ENCODE data around the gene AGPS.

AGPS gene

DNA sequence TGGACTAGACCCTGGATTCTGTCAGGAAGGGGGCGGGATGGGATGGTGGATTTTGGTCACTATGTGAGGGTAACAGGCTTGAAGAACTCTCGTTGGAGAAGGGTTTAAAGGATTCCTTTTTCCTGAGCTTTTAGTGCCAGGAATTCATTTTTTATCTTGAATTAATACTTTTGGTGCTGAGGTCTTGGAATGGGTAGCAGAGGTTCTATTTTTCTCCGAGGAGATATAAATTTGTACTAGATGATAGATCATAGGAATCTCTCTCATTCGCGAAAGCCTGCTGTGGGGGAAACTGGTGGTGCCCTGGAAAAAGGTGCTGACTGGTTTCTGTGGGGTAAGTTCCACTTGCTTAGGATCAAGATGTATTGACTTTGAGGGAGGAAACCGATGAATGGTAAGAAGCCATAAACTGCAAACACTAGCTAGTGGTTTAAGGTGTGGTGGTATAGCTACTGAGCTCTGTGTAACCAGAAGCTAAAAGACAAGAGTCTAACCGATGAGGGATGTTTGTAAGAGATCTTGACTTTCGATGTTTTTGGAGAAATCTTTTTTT is 706 bp downstream of the AGPS start:
- Histone ChIP-seq H3K4me1 (ENCODE audit: control insufficient read depth, low read depth, low read length) (peaks cover 15% of the 10 kb centered on the region), H3K27ac (ENCODE audit: low read length) (no peak overlapping the region), H3K9ac (ENCODE audit: low read length) (peak overlapping the region; percentile 83), H3K4me3 (ENCODE audit: low read length) (peak overlapping the region; percentile 97), H3K36me3 (ENCODE audit: control insufficient read depth, low read depth, low read length) (no peaks in the 10 kb centered on the region), H3K9me3 (ENCODE audit: control insufficient read depth, low read depth, low read length) (no peaks in the 10 kb centered on the region), H3K27me3 (ENCODE audit: control insufficient read depth, insufficient read depth, low read length) (no peaks in the 10 kb centered on the region)

DNA sequence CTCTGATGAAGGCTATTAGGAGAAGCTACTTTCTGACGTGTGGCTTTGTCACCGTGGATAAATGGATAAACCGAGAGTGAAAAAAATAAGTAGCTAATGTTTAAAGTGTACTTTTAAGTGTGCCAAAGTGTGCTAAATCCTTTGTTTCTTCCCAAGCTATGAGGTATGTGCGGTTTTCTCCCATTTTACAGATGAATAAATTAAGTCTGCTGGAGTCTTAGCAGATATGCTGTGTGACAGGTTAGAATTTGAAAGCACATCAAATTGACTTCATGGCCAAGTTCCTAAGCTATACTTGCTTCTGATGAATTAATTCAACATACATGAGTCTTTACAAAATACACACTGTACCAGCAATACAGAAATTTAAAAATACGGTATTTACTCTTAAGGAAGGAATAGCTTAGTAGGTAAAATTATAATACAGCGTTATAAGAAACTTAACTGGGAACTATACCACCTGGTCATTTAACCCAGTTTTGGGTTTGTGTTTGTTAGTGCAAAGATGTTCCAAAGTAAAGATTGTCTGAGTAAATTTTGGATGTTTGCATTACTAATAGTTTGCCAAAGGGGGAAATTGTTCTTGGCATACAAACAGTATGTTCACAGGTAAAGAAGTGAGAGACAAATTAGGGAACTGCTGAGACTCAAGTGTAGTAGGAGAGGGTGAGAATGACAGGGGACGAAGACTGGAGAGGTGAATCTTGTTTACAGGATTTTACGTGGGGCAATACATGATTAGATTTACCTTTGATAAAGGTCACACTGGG is 1.4 kb downstream of the AGPS start:
- Histone ChIP-seq H3K9me3 (ENCODE audit: control insufficient read depth, low read depth, low read length) (no peaks in the 10 kb centered on the region), H3K36me3 (ENCODE audit: control insufficient read depth, low read depth, low read length) (no peaks in the 10 kb centered on the region), H3K9ac (ENCODE audit: low read length) (peak overlapping the region; percentile 83), H3K4me3 (ENCODE audit: low read length) (peak overlapping the region; percentile 97), H3K27ac (ENCODE audit: low read length) (no peak overlapping the region), H3K27me3 (ENCODE audit: control insufficient read depth, insufficient read depth, low read length) (no peaks in the 10 kb centered on the region), H3K4me1 (ENCODE audit: control insufficient read depth, low read depth, low read length) (peaks cover 15% of the 10 kb centered on the region)

DNA sequence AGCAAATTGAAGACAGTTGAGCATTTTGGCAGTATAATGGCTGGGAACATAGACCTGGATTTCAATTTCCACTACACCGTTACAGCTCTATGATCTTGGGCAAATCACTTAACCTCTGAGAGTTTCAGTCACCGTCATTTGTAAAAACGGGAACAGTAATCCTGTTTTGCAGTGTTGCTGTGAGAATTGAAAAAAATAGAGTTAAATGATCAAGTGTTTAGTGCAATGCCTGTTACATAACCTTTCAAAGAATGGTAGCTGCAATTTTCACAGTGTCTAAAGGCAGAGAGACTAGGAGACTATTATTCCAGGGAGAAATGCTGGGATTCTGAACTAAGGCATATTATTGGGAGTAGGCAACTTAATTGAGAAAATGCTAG is 2.0 kb downstream of the AGPS start:
- H3K4me1 ChIP-seq (ENCODE audit: control insufficient read depth, low read depth, low read length) = peaks cover 15% of the 10 kb centered on the region
- H3K27ac ChIP-seq (ENCODE audit: low read length) = no peak overlapping the region
- H3K27me3 ChIP-seq (ENCODE audit: control insufficient read depth, insufficient read depth, low read length) = no peaks in the 10 kb centered on the region
- no peaks in the 10 kb centered on the region for H3K36me3 ChIP-seq (ENCODE audit: control insufficient read depth, low read depth, low read length)
- no peak overlapping the region for H3K4me3 ChIP-seq (ENCODE audit: low read length)
- no peaks in the 10 kb centered on the region for H3K9me3 ChIP-seq (ENCODE audit: control insufficient read depth, low read depth, low read length)
- no peak overlapping the region for H3K9ac ChIP-seq (ENCODE audit: low read length)

DNA sequence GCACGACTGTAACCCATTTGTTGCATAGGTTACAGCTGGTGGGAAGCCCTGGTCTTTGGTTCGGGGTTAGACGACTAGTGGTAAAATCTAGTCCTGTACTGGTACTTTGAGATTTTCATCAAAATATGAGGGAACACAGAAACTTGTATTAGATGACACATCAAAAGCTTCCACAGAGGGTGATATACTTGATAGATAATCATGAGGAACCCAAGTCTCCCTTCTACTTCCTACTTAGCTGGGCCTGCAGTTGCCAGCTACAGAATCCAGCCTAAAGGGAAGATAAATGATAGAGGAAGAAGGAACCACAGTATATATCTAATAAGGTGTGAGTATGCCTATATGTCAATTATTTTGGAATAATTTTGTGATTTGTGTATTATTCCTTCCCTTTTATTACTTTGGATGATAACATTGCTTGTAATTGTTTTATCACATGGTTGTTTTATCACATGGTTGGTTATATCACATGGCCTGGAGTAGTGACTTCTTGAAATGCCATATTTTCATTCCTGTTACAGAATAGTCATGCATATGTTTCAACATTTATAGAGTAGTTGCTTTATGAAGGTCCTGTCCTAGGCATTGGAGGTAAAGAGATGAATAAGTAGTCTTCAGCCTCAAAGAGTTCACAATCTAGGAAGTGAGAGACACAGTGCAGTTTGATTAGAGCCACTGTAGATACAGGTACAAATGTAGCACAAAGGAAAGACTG is 2.9 kb downstream of the AGPS start:
- peaks cover 15% of the 10 kb centered on the region for H3K4me1 ChIP-seq (ENCODE audit: control insufficient read depth, low read depth, low read length)
- H3K4me3 ChIP-seq (ENCODE audit: low read length) = no peak overlapping the region
- no peak overlapping the region for H3K9ac ChIP-seq (ENCODE audit: low read length)
- no peaks in the 10 kb centered on the region for H3K9me3 ChIP-seq (ENCODE audit: control insufficient read depth, low read depth, low read length)
- no peaks in the 10 kb centered on the region for H3K36me3 ChIP-seq (ENCODE audit: control insufficient read depth, low read depth, low read length)
- H3K27me3 ChIP-seq (ENCODE audit: control insufficient read depth, insufficient read depth, low read length) = no peaks in the 10 kb centered on the region
- no peak overlapping the region for H3K27ac ChIP-seq (ENCODE audit: low read length)

DNA sequence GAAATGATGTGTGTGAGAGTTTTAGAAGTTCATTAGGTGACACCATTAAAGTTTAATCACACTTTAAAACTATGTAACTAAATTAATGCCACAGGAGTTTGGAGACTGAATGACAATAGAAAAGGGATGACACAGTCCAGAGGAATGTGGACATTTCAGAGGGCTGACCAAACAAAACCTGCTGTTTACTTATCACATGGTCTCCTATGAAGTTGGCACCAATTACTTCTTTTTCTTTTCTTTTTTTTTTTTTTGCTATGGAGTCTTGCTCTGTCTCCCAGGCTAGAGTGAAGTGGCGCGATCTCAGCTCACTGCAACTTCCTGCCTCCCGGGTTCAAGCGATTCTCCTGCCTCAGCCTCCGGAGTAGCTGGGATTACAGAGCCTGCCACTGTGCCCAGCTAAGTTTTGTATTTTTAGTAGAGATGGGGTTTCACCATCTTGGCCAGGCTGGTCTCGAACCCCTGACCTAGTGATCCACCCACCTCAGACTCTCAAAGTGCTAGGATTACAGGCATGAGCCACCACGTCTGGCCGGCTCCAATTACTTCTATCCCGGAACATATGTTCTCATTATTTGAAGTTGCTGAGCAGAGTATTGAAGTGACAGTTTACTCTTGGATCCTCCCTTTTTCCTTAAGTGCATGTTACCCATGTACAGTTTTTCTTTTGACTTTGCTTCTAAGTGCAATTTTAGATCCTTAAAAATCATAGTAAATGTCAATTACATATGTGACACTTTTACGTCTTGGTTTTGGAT is 4.3 kb downstream of the AGPS start:
- Histone ChIP-seq H3K9ac (ENCODE audit: low read length) (no peak overlapping the region), H3K27me3 (ENCODE audit: control insufficient read depth, insufficient read depth, low read length) (no peaks in the 10 kb centered on the region), H3K36me3 (ENCODE audit: control insufficient read depth, low read depth, low read length) (no peaks in the 10 kb centered on the region), H3K27ac (ENCODE audit: low read length) (no peak overlapping the region), H3K9me3 (ENCODE audit: control insufficient read depth, low read depth, low read length) (no peaks in the 10 kb centered on the region), H3K4me3 (ENCODE audit: low read length) (no peak overlapping the region), H3K4me1 (ENCODE audit: control insufficient read depth, low read depth, low read length) (peaks cover 13% of the 10 kb centered on the region)

DNA sequence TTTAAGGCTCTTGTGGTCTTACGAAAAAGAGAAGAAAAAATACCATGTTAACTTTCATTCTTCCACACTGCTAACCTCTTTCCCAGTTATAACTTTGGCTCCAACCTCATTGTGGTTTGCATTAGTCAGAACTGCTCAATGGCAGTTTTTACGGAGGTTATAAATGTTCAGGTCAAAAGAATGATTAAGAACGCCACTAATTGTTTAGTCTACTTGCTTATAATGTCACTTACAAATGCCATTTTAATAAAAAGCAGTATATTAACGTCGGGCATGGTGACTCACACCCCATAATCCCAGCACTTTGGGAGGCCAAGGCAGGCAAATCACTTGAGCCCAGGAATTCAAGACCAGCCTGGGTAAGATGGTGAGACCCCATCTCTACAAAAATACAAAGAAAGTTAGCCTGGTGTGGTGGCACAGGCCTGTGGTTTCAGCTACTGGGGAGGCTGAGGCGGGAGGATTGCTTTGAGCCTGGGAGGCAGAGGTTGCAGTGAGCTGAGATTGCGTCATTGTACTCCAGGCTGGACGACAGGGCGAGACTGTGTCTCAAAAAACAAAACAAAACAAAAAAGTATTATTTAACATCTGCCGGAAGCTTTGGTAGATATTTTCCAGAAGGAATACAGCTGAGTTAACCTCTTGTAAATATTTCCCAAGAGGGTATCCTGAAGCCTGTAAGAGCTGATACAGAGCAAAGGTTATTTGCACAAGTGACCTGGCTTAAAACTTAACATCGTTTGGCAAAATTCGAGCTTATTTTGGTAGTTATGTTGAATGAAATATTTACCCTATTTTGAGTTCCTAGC is 5.1 kb downstream of the AGPS start:
- H3K36me3 ChIP-seq (ENCODE audit: control insufficient read depth, low read depth, low read length) = no peaks in the 10 kb centered on the region
- H3K9ac ChIP-seq (ENCODE audit: low read length) = no peak overlapping the region
- H3K4me3 ChIP-seq (ENCODE audit: low read length) = no peak overlapping the region
- H3K9me3 ChIP-seq (ENCODE audit: control insufficient read depth, low read depth, low read length) = no peaks in the 10 kb centered on the region
- peaks cover 8% of the 10 kb centered on the region for H3K4me1 ChIP-seq (ENCODE audit: control insufficient read depth, low read depth, low read length)
- no peak overlapping the region for H3K27ac ChIP-seq (ENCODE audit: low read length)
- no peaks in the 10 kb centered on the region for H3K27me3 ChIP-seq (ENCODE audit: control insufficient read depth, insufficient read depth, low read length)

DNA sequence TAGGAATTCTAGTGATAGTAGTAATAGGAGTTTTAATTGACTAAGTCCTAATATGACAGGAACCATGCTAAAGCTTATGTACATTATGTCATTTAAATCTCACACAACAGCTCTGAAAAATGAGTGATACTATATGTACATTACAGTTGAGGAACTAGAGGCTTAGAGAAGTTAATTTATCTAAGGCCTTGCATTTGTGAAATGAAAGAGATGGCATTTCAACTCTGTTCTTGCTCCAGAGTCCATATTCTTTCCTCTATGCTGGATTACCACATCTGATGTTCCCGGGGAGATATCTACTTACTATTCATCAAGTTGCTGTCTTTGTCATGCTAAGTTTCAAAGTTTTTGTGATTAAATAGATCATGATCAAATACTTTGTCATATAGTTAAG is 5.7 kb downstream of the AGPS start:
- H3K4me3 ChIP-seq (ENCODE audit: low read length) = no peak overlapping the region
- no peaks in the 10 kb centered on the region for H3K36me3 ChIP-seq (ENCODE audit: control insufficient read depth, low read depth, low read length)
- H3K9me3 ChIP-seq (ENCODE audit: control insufficient read depth, low read depth, low read length) = no peaks in the 10 kb centered on the region
- no peaks in the 10 kb centered on the region for H3K27me3 ChIP-seq (ENCODE audit: control insufficient read depth, insufficient read depth, low read length)
- H3K27ac ChIP-seq (ENCODE audit: low read length) = no peak overlapping the region
- H3K4me1 ChIP-seq (ENCODE audit: control insufficient read depth, low read depth, low read length) = peaks cover 7% of the 10 kb centered on the region
- no peak overlapping the region for H3K9ac ChIP-seq (ENCODE audit: low read length)

DNA sequence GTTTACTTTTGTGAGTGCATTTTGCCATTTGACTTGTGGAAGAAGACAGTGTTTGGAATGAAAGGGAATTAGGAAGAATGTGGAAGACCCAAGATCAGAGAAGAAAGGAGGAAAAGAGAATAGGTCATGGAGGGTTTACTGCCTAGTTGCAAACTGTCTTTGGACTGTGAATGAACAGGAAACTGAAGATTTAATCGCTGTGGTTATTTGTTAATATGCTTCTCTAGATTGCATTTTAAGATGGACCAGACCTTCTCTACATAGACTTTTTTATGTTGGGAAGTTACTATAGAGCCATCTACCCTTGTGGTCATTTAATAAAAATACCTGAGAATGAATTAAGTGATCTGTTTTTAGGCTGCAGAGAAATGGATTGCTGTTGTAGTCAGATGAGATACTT is 6.2 kb downstream of the AGPS start:
- no peaks in the 10 kb centered on the region for H3K36me3 ChIP-seq (ENCODE audit: control insufficient read depth, low read depth, low read length)
- H3K4me3 ChIP-seq (ENCODE audit: low read length) = no peak overlapping the region
- H3K4me1 ChIP-seq (ENCODE audit: control insufficient read depth, low read depth, low read length) = peaks cover 2% of the 10 kb centered on the region
- no peak overlapping the region for H3K9ac ChIP-seq (ENCODE audit: low read length)
- H3K27me3 ChIP-seq (ENCODE audit: control insufficient read depth, insufficient read depth, low read length) = no peaks in the 10 kb centered on the region
- no peak overlapping the region for H3K27ac ChIP-seq (ENCODE audit: low read length)
- H3K9me3 ChIP-seq (ENCODE audit: control insufficient read depth, low read depth, low read length) = no peaks in the 10 kb centered on the region

DNA sequence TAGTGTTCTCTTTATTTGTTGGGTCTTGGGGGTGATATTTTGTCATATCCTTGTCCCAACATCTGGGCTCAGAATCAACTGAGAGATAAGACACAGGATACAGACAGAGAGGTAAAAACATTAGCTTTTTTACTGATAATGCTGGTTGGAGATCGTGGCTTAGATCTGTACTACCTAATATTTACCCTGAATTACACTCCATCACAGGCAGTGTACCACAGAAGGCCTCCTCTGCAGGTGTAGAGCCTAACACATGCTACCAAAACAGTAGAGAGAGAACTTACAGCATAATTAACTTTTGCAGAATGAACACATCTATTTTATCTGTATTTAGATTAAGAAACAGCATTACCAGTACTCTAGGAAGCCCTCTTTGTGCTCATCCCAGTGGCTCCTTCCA is 6.8 kb downstream of the AGPS start:
- Histone ChIP-seq H3K4me3 (ENCODE audit: low read length) (no peak overlapping the region), H3K4me1 (ENCODE audit: control insufficient read depth, low read depth, low read length) (no peaks in the 10 kb centered on the region), H3K27ac (ENCODE audit: low read length) (no peak overlapping the region), H3K9ac (ENCODE audit: low read length) (no peak overlapping the region), H3K9me3 (ENCODE audit: control insufficient read depth, low read depth, low read length) (no peaks in the 10 kb centered on the region), H3K27me3 (ENCODE audit: control insufficient read depth, insufficient read depth, low read length) (no peaks in the 10 kb centered on the region), H3K36me3 (ENCODE audit: control insufficient read depth, low read depth, low read length) (no peaks in the 10 kb centered on the region)

DNA sequence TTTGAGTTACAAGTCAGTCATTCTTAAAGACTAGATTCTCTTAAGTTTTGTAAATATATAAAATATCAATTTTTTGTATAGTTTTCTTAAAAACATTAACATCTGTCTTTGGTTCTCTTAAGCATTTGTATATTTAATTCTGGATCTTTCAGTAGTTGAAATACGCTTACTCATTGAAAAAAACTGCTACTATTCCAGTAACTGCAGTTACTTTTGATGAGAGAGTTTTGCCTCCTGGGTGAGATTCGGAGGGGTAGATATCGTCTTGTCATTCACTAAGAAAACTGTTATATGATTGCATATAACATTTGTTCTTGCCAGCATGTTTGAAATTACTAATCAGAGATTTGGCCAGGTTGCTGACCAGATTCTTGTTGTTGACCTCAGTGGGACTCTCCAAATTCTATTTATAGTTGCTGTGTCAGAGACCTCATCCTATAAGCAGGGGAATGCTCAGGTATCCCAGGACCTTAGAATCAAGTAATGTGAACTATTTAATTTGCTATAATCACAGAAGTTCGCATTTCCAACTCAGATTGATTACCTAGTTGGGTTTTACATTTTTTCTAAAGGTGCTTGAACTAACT is 7.9 kb downstream of the AGPS start:
- H3K27me3 ChIP-seq (ENCODE audit: control insufficient read depth, insufficient read depth, low read length) = no peaks in the 10 kb centered on the region
- no peaks in the 10 kb centered on the region for H3K36me3 ChIP-seq (ENCODE audit: control insufficient read depth, low read depth, low read length)
- no peaks in the 10 kb centered on the region for H3K4me1 ChIP-seq (ENCODE audit: control insufficient read depth, low read depth, low read length)
- H3K4me3 ChIP-seq (ENCODE audit: low read length) = no peak overlapping the region
- H3K9ac ChIP-seq (ENCODE audit: low read length) = no peak overlapping the region
- no peaks in the 10 kb centered on the region for H3K9me3 ChIP-seq (ENCODE audit: control insufficient read depth, low read depth, low read length)
- no peak overlapping the region for H3K27ac ChIP-seq (ENCODE audit: low read length)
